COR-L47 (cell line): ENCODE measurements around the gene GSG1L.
"Not testable (repeated sequence)": the region's sequence is repeated elsewhere in the genome, so short reads cannot be mapped to it uniquely, and the experiment has no call there.

Experiments
- DNase-seq: peaks from one replicate; lab custom pipeline; 2025; lab: John Stamatoyannopoulos, UW

The GSG1L gene

GRCh38 chr16:27945233-27945973 is 118.1 kb downstream of the GSG1L start:
- no peak for DNase-seq

GRCh38 chr16:27943766-27944165 is 119.7 kb downstream of the GSG1L start:
- DNase-seq, result no peak

DNA sequence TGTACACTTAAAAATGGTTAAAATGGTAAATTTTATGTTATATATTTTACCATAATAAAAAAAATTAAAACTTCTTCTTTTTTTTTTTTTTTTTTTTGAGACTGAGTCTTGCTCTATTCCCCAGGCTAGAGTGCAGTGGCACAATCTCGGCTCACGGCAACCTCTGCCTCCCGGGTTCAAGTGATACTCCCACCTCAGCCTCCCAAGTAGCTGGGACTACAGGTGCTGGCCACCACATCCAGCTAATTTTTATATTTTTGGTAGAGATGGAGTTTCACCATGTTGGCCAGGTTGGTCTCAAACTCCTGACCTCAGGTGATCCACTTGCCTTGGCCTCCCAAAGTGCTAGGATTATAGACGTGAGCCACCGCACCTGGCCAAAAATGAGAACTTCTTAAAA is 121.4 kb downstream of the GSG1L start:
- not testable (repeated sequence) for DNase-seq

GRCh38 chr16:27935076-27935475 is 128.4 kb downstream of the GSG1L start:
- no peak for DNase-seq

- DNase-seq, result no peak
Measured at GRCh38 chr16:27932542-27933135, 130.9 kb downstream of the GSG1L start.

- no peak for DNase-seq
Measured at GRCh38 chr16:27929818-27930217, 133.7 kb downstream of the GSG1L start.

DNA sequence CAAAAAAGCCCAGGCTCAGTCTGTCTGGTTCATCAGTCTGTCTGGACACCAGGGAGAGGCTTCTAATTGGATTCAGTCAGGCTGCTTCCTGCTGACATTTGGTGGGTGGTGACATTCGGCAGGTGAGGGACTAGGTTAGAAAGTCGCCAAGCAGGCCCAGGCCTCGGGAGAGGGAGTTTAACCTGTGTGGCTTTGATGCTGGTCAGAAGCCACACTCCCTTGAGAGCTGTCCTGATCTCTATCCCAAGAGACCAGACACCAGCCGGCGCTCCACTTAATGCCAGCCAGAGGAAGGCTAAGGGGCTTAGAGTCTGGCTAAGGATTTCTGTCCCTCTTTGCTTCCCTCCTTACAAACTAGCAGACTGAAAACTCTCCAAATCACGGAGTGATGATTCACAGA is 135.0 kb downstream of the GSG1L start:
- no peak for DNase-seq

DNA sequence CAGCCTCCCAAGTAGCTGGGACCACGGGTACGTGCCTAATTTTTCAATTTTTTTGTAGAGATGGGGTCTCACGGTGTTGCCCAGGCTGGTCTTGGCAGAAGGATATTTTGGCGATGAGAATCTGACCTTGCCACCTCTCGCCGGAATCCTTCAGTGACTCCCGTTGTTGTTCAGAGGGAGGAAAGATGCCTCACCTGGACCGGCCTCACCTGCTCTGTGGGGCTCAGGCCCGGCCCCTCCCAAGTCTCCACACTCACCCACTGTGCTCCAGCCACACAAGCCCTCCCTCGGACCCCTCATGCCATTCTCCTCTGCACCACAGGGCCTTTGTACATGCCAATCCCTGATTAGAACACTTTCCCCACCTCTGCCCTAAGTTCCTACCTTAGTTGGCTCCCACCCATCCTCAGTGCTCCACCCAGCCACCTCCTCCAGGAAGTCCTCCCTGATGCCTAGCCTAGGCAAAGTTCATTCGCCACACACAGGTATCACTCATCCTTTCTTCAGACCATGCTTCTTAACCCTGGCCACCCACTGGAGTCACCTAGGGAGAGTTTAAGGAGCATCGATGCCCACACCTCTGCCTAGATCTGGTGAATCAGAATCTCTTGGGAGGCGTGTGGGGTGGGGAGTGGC is 136.1 kb downstream of the GSG1L start:
- DNase-seq, result no peak

DNA sequence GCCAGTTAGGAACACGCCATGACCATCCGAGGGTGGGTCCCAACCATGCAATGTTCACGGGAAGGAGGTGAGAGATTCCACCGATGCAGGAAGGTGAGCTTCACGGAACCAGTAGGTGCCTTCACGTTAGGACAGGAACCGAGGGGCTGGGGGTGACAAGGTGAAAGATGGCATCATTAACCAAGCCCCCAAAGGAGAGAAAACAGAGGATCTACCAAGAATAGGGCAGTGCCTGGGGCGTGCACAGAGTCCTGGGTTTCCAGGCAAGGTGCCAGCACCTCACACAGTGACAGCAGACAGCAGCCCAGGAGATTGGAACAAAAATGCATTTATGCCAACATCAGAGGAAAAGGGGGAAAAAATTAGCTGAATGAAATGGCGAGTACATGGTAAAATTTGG is 137.9 kb downstream of the GSG1L start:
- DNase-seq, result peak; percentile 12

GRCh38 chr16:27924411-27925118 is 138.9 kb downstream of the GSG1L start:
- no peak for DNase-seq

DNA sequence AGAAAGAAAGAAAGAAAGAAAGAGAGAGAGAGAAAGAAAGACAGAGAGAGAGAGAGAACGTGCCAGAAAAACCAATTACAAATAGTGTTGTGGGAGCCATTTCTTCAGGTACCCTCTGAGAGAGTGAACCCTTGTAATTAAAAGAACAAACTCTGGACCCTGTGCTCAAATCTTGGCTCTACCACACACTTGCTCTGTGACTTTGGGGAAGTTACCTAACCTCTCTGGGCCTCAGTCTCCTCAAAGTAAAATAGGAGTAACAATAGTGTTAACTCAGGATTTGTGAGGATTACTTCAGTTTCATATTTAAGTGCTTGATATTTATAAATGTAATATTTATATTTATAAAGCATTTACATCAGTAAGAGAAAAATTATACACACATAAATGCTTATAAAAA is 139.8 kb downstream of the GSG1L start:
- no peak for DNase-seq

DNA sequence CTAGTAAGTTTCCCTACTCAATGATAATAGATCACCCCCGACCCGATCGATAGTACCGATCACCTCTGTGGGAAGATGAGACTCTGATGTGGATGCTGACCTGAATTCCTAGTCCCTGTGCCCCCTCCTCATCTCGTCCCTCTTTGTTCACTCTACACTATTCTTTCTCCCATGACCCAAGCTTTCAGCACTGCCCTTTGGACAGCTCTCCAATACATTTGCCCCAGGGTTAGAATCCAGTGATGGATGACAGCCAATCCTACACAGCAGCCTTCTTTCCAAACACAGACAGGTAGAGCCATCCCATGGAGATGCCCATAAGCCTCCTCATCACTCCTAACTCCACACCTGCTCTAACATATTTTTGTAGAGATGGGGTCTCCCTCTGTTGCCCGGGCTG is 141.1 kb downstream of the GSG1L start:
- DNase-seq, result no peak

GRCh38 chr16:27921134-27921533 is 142.4 kb downstream of the GSG1L start:
- no peak for DNase-seq

DNA sequence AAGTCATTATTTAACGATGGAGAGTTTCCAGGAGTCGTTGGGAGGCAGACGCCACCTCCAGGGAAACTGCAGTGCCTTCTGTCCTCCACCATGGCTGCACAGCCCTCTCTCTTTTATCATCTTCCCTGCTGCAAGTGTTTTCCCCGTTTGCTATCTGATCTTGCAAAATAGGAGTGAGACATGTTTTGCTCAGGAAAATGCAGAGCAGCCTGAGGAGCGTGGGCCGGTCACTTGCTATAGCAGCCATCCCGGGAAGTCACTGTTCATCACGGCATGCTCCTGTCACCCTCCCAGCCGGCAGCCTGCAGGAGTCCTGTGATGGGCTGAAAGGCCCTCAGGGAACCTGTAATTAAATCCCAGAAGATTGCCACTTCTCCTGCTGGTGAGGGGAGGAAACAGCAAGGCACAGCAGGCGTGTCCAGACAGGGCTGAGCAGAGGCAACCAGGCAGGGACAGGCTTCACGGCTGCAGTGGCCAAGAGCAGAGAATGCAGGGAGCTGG is 143.1 kb downstream of the GSG1L start:
- DNase-seq, result peak; percentile 66

DNA sequence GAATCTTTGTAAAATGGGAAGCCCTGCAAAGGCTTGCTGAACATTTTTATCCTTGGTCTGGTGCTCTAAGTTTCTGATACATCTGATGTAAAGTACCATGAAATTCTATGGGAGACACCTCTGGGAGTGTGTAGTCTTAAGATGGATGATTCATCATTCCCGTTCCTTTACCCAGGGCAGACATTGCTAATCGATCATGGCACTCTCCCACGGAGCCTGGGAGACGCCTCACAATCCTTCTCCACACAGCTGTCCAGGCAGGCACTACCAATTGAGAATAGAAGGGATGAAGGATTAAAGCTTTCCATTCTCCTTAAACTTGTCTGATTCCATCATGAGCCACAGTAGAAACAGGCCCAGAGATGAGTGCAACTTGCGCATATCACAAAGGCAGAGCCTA is 144.8 kb downstream of the GSG1L start:
- no peak for DNase-seq

DNA sequence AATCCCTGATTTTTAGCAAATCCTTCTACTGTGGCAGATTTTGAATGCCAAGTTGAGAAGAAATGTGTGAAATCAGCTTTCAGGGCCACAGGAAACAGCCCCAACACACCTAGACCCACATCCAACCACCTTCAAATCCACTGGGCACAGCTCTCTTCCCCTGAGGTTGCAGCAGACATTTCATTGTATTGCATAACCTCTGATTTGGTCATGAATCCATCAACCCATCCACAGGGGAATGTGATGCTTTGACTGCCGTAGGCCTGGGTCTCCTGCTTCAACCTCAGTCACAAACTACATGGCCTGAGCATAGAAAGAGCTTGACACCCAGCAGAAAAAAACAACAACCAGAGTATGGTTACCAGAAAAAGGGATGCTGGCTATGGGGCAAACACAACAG is 145.6 kb downstream of the GSG1L start:
- no peak for DNase-seq

DNA sequence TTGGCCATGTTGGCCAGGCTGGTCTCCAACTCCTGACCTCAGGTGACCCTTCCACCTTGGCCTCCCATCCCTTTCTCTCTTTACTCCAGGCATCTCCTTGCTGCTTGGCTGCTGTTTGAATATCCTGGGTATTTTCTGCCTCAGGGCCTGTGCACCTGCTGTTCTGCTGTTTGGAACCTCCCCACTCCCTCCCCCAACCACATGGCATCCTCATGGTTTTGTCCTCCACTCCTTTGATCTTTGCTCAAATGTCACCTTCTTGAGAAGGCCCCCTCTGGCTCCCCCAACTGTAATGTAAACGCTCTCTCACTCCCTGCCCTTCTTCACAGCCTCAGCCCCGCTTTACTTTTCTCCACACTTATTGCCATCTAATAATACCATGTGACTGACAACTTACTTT is 152.0 kb downstream of the GSG1L start:
- DNase-seq, result no peak

DNA sequence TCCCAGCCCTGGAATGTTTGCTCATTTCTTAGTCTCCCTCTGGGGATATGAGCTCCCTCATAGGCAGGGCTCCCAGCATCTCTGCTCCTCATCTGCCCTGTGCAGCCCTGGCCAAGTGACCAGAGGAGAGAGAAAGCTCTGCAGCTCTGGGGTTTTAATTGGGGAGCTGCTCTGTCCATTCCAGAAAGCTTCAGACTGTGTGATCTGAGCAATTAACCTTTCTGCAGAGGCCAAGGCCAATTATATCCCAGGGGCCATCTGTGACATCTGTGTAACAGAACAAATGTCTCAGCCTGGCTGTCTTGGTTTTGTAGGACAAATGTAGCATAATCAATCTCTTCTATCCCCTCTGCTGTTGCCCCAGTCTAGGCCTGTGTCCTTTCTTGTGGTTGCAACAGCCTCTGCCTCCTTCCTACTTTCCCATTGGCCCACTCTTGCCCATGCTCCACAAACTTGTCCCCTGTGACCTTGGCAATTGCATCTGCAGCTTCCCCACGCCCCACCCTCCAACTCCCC is 156.0 kb downstream of the GSG1L start:
- no peak for DNase-seq

- DNase-seq, result no peak
Measured at GRCh38 chr16:27906883-27907282, 156.6 kb downstream of the GSG1L start.

GRCh38 chr16:27903046-27903655 is 160.4 kb downstream of the GSG1L start:
- no peak for DNase-seq

DNA sequence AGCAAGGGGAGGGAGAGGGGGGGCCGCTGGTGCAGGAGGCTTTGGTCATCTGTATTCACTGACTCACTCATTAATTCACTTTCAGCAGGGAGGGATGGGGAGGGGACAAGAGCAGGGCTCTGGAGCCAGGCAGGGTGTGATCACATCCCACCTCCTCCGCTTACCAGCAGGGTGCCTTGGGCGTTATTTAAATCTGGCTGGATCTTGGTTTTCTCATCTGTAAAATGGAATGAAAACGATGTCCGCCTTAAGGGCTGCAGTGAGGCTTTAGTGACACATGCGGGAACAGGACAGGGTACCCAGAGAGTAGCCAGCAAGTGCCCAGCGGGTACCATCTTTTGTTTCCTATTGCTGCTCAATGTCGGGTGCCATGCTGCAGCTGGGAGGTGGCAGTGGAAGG is 161.0 kb downstream of the GSG1L start:
- no peak for DNase-seq

GRCh38 chr16:27901956-27902355 is 161.6 kb downstream of the GSG1L start:
- DNase-seq, result no peak
